ENCODE data around the gene SPOCD1.

DNA sequence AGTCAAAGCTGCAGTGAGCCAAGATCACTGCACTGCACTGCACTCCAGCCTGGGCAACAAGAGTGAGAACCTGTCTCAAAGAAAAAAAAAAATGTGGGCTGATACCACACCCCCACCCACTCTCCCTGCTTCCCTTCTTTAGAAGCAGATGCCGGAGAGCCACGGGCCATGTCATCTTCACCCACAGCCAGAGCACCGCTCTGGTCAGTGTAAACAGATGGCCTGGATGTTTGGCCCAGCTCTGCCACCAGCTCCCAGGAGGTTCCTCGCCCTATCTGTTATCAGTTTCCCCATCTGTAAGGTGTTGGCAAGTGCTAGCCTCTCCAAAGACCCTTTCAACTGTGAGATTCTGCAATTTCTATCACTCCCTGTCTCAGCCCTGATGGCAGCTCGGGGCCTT is 39.8 kb downstream of the SPOCD1 start:
- TF ChIP-seq, protein P1, sequence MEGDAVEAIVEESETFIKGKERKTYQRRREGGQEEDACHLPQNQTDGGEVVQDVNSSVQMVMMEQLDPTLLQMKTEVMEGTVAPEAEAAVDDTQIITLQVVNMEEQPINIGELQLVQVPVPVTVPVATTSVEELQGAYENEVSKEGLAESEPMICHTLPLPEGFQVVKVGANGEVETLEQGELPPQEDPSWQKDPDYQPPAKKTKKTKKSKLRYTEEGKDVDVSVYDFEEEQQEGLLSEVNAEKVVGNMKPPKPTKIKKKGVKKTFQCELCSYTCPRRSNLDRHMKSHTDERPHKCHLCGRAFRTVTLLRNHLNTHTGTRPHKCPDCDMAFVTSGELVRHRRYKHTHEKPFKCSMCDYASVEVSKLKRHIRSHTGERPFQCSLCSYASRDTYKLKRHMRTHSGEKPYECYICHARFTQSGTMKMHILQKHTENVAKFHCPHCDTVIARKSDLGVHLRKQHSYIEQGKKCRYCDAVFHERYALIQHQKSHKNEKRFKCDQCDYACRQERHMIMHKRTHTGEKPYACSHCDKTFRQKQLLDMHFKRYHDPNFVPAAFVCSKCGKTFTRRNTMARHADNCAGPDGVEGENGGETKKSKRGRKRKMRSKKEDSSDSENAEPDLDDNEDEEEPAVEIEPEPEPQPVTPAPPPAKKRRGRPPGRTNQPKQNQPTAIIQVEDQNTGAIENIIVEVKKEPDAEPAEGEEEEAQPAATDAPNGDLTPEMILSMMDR (IDR thresholded peaks at IDR 0.05), result no peak
- no peak for TF ChIP-seq POLR2A (IDR thresholded peaks at IDR 0.05)

Measured in adrenal gland (tissue), 5 donors.